ENCODE data around the gene MYBPHL.

DNA sequence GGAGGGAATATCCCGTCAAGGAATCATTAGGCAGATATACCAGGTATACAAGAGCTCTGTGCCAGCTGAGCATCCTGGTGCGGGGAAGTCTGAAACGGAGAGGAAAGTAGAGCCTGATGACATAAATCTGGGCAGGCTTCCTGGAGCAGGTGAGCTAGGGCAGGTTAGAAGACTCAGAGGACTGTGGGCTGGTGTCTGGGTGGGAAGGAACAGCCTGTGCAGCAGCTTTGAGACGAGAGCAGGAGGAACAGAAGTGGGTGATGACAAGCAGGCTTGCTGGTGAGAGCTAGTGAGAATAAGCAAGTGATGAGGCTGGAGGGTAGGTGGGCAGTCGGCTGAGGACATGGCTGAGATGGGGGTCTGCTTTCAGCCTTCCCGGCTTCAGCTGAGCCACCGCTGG, 50.7 kb downstream of the MYBPHL start:
- TF ChIP-seq POLR2A (IDR thresholded peaks at IDR 0.05): no peak
- TF ChIP-seq, protein P1, sequence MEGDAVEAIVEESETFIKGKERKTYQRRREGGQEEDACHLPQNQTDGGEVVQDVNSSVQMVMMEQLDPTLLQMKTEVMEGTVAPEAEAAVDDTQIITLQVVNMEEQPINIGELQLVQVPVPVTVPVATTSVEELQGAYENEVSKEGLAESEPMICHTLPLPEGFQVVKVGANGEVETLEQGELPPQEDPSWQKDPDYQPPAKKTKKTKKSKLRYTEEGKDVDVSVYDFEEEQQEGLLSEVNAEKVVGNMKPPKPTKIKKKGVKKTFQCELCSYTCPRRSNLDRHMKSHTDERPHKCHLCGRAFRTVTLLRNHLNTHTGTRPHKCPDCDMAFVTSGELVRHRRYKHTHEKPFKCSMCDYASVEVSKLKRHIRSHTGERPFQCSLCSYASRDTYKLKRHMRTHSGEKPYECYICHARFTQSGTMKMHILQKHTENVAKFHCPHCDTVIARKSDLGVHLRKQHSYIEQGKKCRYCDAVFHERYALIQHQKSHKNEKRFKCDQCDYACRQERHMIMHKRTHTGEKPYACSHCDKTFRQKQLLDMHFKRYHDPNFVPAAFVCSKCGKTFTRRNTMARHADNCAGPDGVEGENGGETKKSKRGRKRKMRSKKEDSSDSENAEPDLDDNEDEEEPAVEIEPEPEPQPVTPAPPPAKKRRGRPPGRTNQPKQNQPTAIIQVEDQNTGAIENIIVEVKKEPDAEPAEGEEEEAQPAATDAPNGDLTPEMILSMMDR (IDR thresholded peaks at IDR 0.05): no peak

Data from uterus (tissue), 2 donors.